Measurements from ENCODE around the gene HRCT1.

HRCT1 gene

DNA sequence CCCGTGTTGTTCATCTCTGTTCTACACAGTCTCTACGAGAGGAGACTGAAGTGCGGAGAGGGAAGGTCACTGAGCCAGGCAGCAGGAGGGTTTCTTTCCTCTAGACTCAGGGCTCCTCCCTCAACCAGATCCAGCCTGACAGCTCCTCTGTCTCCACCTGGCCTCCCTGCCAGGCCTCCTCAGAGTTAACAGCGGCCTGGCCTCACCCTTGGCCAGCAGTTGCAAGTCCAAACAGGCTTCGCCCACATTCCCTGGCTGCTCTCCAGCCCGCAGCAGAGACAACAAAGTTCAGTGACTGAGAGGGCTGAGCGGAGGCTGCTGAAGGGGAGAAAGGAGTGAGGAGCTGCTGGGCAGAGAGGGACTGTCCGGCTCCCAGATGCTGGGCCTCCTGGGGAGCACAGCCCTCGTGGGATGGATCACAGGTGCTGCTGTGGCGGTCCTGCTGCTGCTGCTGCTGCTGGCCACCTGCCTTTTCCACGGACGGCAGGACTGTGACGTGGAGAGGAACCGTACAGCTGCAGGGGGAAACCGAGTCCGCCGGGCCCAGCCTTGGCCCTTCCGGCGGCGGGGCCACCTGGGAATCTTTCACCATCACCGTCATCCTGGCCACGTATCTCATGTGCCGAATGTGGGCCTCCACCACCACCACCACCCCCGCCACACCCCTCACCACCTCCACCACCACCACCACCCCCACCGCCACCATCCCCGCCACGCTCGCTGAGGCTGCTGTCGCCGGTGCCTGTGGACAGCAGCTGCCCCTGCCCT lies at the start of gene HRCT1:
Gene HRCT1 (plus strand): TSS at position 291 of the 768 bp plus-strand sequence. CDS start 86 bp downstream, at position 377.
- Mint-ChIP-seq H3K27me3 (peaks cover 22% of the 10 kb centered on the region), H3K36me3 (peaks cover 2% of the 10 kb centered on the region), H3K4me1 (peaks cover 44% of the 10 kb centered on the region), H3K9me3 (no peaks in the 10 kb centered on the region), H3K4me3 (no peak within 1 kb of the TSS), H3K27ac (no peak within 1 kb of the TSS)
- no peak for DNase-seq
- CTCF ChIA-PET: interaction anchor here (1.7 to 4.5 kb wide), 3 partner anchors 16 to 118 kb away, joined by 5 to 132 read pairs (median 44); no protein-coding TSS in a partner anchor

GRCh38 chr9:35856206-35856605 lies 49.8 kb upstream of the HRCT1 start:
- CTCF ChIA-PET: interaction anchor here (1.2 kb wide), 1 partner anchor 1559 kb away, joined by 3 read pairs; no protein-coding TSS in a partner anchor
- no peak for DNase-seq
- no peaks in the 10 kb centered on the region for H3K9me3 Mint-ChIP-seq
- H3K4me1 Mint-ChIP-seq: peaks cover 7% of the 10 kb centered on the region
- H3K4me3 Mint-ChIP-seq: no peak overlapping the region
- no peaks in the 10 kb centered on the region for H3K36me3 Mint-ChIP-seq
- H3K27ac Mint-ChIP-seq: no peak overlapping the region
- H3K27me3 Mint-ChIP-seq: peaks cover 48% of the 10 kb centered on the region

DNA sequence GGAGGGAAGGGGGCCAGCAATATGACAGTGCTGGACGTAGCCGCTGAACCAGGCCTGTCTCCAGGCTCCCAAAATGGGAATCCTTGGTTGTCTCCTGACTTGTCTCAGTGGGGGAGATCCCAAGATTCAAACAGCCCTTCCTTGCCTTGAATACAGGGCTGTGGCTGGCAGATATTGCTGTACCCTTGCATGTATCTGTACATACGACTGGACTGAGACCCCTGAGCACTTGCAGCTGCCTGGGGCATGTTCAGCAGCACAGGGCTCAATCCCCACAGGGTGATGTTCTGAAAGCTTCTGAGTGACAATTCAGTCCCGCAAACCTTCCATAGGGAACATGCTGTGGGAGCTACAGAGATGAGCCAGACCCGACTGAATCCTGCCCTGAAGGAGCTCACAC lies 49.1 kb upstream of the HRCT1 start:
- no peak for DNase-seq
- CTCF ChIA-PET: interaction anchor here (1.1 to 1.9 kb wide), 6 partner anchors 9 to 1558 kb away, joined by 3 to 7 read pairs (median 4); no protein-coding TSS in a partner anchor
- Mint-ChIP-seq H3K9me3 (no peaks in the 10 kb centered on the region), H3K4me1 (peaks cover 7% of the 10 kb centered on the region), H3K27me3 (peaks cover 54% of the 10 kb centered on the region), H3K36me3 (no peaks in the 10 kb centered on the region), H3K4me3 (no peak overlapping the region), H3K27ac (no peak overlapping the region)

- Mint-ChIP-seq H3K9me3 (no peaks in the 10 kb centered on the region), H3K27me3 (peaks cover 61% of the 10 kb centered on the region), H3K36me3 (no peaks in the 10 kb centered on the region), H3K4me1 (peaks cover 7% of the 10 kb centered on the region), H3K27ac (no peak overlapping the region), H3K4me3 (no peak overlapping the region)
- CTCF ChIA-PET: interaction anchor here (1.6 to 1.9 kb wide), 3 partner anchors 10 to 32 kb away, joined by 4 to 7 read pairs (median 4); no protein-coding TSS in a partner anchor
- no peak for DNase-seq
These were observed 47.5 kb upstream of the HRCT1 start for GRCh38 chr9:35858458-35858857.

DNA sequence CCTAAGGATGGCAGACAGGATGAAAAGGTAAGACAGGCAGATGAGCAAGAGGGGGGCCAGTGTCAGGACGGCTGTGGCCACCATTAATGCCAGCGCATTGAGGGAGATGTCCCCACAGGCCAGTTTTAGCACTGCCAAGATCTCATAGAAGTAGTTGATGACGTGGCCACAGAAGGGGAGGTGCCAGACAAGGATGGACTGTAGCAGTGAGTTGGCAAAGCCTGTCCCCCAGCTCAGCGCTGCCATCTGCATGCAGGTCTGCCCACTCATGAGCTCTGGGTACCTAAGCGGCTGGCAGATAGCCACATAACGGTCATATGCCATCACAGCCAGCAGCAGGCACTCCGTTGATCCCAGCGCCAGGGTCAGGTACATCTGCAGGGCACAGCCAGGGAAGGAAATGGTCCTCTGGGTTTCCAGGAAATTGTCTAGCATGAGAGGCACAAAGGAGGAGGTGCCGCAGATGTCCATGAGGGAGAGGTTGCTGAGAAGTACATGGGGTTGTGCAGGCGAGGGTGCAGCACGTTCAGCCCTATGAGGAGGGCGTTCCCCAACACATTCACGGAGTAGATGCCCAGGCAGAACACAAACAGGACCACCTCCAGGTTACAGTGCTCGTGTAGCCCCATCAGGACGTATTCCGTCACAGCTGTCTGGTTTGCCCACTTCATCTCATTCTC lies 46.6 kb upstream of the HRCT1 start:
- CTCF ChIA-PET: no interaction called here
- H3K36me3 Mint-ChIP-seq: no peaks in the 10 kb centered on the region
- no peak for DNase-seq
- H3K27me3 Mint-ChIP-seq: peaks cover 56% of the 10 kb centered on the region
- H3K27ac Mint-ChIP-seq: no peak overlapping the region
- peaks cover 7% of the 10 kb centered on the region for H3K4me1 Mint-ChIP-seq
- H3K9me3 Mint-ChIP-seq: no peaks in the 10 kb centered on the region
- no peak overlapping the region for H3K4me3 Mint-ChIP-seq

DNA sequence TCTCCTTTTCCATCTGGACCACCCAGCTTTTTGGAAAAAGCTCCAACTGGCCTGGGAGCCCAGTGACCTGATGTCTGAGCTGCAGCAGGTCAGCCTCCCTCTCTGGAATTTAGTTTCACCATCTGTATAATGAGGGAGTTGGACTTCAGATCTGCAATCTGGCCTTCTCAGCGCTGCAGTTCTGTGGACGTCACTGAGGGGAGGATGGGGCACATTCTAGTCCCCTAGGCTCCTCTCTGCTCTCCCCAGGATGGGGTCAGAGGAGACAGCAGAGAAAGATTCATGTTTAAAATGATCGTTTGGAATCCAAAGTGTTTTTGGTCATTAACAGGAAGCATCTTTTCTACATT lies 46.0 kb upstream of the HRCT1 start:
- Mint-ChIP-seq H3K27ac (no peak overlapping the region), H3K9me3 (no peaks in the 10 kb centered on the region), H3K4me3 (no peak overlapping the region), H3K36me3 (no peaks in the 10 kb centered on the region), H3K4me1 (peaks cover 7% of the 10 kb centered on the region), H3K27me3 (peaks cover 60% of the 10 kb centered on the region)
- CTCF ChIA-PET: interaction anchor here (1.3 kb wide), 1 partner anchor 163 kb away, joined by 4 read pairs; no protein-coding TSS in a partner anchor
- no peak for DNase-seq

GRCh38 chr9:35861161-35861897 lies 44.7 kb upstream of the HRCT1 start:
- CTCF ChIA-PET: interaction anchor here (1.3 kb wide), 1 partner anchor 162 kb away, joined by 4 read pairs; no protein-coding TSS in a partner anchor
- Mint-ChIP-seq H3K36me3 (no peaks in the 10 kb centered on the region), H3K9me3 (no peaks in the 10 kb centered on the region), H3K4me1 (peaks cover 7% of the 10 kb centered on the region), H3K27ac (no peak overlapping the region), H3K27me3 (peaks cover 62% of the 10 kb centered on the region), H3K4me3 (no peak overlapping the region)
- DNase-seq: no peak

- peaks cover 58% of the 10 kb centered on the region for H3K27me3 Mint-ChIP-seq
- DNase-seq: no peak
- no peak overlapping the region for H3K4me3 Mint-ChIP-seq
- no peak overlapping the region for H3K27ac Mint-ChIP-seq
- no peaks in the 10 kb centered on the region for H3K36me3 Mint-ChIP-seq
- H3K4me1 Mint-ChIP-seq: peaks cover 7% of the 10 kb centered on the region
- H3K9me3 Mint-ChIP-seq: no peaks in the 10 kb centered on the region
- CTCF ChIA-PET: no interaction called here
These were observed 43.7 kb upstream of the HRCT1 start for GRCh38 chr9:35862328-35862727.

DNA sequence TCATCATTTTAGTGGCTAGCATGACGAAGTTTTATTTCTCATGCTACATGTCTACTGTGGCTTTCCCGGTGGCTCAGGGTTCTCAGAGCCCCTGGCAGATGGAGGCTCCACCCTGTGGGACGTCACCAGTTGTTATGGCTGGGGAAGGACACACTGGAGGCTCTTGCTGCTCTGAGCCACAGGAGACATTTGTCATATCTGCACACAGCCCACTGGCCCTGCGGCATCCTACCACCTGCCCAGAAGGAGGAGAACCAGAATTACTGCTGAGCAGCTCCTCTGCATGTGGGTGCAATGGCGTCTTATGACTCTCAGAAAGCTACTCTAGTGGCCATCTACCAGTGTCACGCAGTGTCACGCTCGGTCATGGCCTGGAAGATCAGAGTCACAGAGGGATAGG lies 42.4 kb upstream of the HRCT1 start:
- Mint-ChIP-seq H3K27ac (no peak overlapping the region), H3K4me1 (peaks cover 3% of the 10 kb centered on the region), H3K4me3 (no peak overlapping the region), H3K27me3 (peaks cover 50% of the 10 kb centered on the region), H3K9me3 (no peaks in the 10 kb centered on the region), H3K36me3 (no peaks in the 10 kb centered on the region)
- no peak for DNase-seq
- CTCF ChIA-PET: interaction anchor here (1.1 kb wide), 1 partner anchor 18 kb away, joined by 5 read pairs; no protein-coding TSS in a partner anchor

- CTCF ChIA-PET: interaction anchor here (1.6 to 2.1 kb wide), 2 partner anchors 14 to 17 kb away, joined by 5 to 6 read pairs; no protein-coding TSS in a partner anchor
- H3K27me3 Mint-ChIP-seq: peaks cover 42% of the 10 kb centered on the region
- H3K4me1 Mint-ChIP-seq: no peaks in the 10 kb centered on the region
- no peak for DNase-seq
- no peak overlapping the region for H3K27ac Mint-ChIP-seq
- no peaks in the 10 kb centered on the region for H3K9me3 Mint-ChIP-seq
- no peak overlapping the region for H3K4me3 Mint-ChIP-seq
- H3K36me3 Mint-ChIP-seq: no peaks in the 10 kb centered on the region
These were observed 41.2 kb upstream of the HRCT1 start for GRCh38 chr9:35864695-35865255.

DNA sequence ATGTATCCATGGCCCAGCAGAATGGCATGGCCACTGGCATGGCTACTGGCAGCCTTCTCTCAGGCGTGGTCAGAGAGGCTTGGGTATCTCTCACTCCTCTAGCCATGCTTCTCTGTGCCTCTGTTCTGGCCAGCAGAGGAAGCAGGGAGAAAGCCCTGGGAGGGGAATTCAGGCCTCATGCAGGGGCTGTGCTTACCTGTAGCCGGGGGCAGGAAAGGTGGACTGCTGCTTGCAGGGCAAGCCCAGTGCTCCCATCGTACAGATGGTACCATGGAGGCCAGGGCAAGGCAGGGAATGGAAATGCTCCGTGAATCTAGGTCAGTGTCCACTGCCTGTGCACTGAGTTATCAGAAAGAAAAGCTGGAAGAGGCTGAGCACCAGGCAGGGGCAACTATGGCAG lies 38.5 kb upstream of the HRCT1 start:
- Mint-ChIP-seq H3K27ac (no peak overlapping the region), H3K9me3 (no peaks in the 10 kb centered on the region), H3K4me1 (no peaks in the 10 kb centered on the region), H3K27me3 (peaks cover 20% of the 10 kb centered on the region), H3K36me3 (no peaks in the 10 kb centered on the region), H3K4me3 (no peak overlapping the region)
- no peak for DNase-seq
- CTCF ChIA-PET: interaction anchor here (1.2 to 1.5 kb wide), 3 partner anchors 10 to 77 kb away, joined by 3 read pairs; no protein-coding TSS in a partner anchor

GRCh38 chr9:35868933-35869332 lies 37.1 kb upstream of the HRCT1 start:
- DNase-seq: no peak
- Mint-ChIP-seq H3K36me3 (no peaks in the 10 kb centered on the region), H3K27me3 (peaks cover 13% of the 10 kb centered on the region), H3K4me1 (no peaks in the 10 kb centered on the region), H3K27ac (no peak overlapping the region), H3K9me3 (no peaks in the 10 kb centered on the region), H3K4me3 (no peak overlapping the region)
- CTCF ChIA-PET: interaction anchor here (1.2 to 1.8 kb wide), 3 partner anchors 13 to 78 kb away, joined by 3 to 7 read pairs (median 3); no protein-coding TSS in a partner anchor

GRCh38 chr9:35869621-35870216 lies 36.3 kb upstream of the HRCT1 start:
- Mint-ChIP-seq H3K36me3 (no peaks in the 10 kb centered on the region), H3K9me3 (no peaks in the 10 kb centered on the region), H3K27ac (no peak overlapping the region), H3K4me1 (no peaks in the 10 kb centered on the region), H3K27me3 (peaks cover 11% of the 10 kb centered on the region), H3K4me3 (no peak overlapping the region)
- no peak for DNase-seq
- CTCF ChIA-PET: interaction anchor here (1.8 kb wide), 1 partner anchor 13 kb away, joined by 7 read pairs; no protein-coding TSS in a partner anchor
